Ishikawa (cell line): ENCODE measurements around the gene TXLNB.

ENCODE experiments used
- CEBPB ChIP-seq: IDR thresholded peaks from 2 replicates; pipeline ENCODE4 v1.6.1; 2012
- CREB1 ChIP-seq: IDR thresholded peaks from 2 replicates; pipeline ENCODE4 v1.6.1; 2012; ENCODE audit warnings: low read depth
- EP300 ChIP-seq: IDR thresholded peaks from 2 replicates; pipeline ENCODE4 v1.6.1; 2012; ENCODE audit warnings: borderline replicate concordance
- NFIC ChIP-seq: IDR thresholded peaks from 2 replicates; pipeline ENCODE4 v1.6.1; 2012
- RAD21 ChIP-seq: IDR thresholded peaks from 2 replicates; pipeline ENCODE4 v1.6.1; 2012; ENCODE audit warnings: low read depth
- TAF1 ChIP-seq: IDR thresholded peaks from 2 replicates; pipeline ENCODE4 v1.6.1; 2012; ENCODE audit warnings: low read depth, mild to moderate bottlenecking
- YY1 ChIP-seq: IDR thresholded peaks from 2 replicates; pipeline ENCODE4 v1.6.1; 2012; ENCODE audit warnings: low read depth
- ZBTB7A ChIP-seq: IDR thresholded peaks from 2 replicates; pipeline ENCODE4 v1.6.1; 2012; ENCODE audit warnings: low read depth
- TF ChIP-seq, protein P1 (sequence below): IDR thresholded peaks from 2 replicates; pipeline ENCODE4 v1.6.1; 2012; ENCODE audit warnings: low read depth, mild to moderate bottlenecking
- TF ChIP-seq, protein P2 (sequence below): IDR thresholded peaks from 2 replicates; pipeline ENCODE4 v1.6.1; 2012
- TF ChIP-seq, protein P3 (sequence below): IDR thresholded peaks from 2 replicates; pipeline ENCODE4 v1.6.1; 2012

- TF ChIP-seq CEBPB (no peak), YY1 (no peak), RAD21 (no peak), CREB1 (no peak), NFIC (no peak), TAF1 (no peak), EP300 (no peak), ZBTB7A (no peak)
- TF ChIP-seq, protein P1, sequence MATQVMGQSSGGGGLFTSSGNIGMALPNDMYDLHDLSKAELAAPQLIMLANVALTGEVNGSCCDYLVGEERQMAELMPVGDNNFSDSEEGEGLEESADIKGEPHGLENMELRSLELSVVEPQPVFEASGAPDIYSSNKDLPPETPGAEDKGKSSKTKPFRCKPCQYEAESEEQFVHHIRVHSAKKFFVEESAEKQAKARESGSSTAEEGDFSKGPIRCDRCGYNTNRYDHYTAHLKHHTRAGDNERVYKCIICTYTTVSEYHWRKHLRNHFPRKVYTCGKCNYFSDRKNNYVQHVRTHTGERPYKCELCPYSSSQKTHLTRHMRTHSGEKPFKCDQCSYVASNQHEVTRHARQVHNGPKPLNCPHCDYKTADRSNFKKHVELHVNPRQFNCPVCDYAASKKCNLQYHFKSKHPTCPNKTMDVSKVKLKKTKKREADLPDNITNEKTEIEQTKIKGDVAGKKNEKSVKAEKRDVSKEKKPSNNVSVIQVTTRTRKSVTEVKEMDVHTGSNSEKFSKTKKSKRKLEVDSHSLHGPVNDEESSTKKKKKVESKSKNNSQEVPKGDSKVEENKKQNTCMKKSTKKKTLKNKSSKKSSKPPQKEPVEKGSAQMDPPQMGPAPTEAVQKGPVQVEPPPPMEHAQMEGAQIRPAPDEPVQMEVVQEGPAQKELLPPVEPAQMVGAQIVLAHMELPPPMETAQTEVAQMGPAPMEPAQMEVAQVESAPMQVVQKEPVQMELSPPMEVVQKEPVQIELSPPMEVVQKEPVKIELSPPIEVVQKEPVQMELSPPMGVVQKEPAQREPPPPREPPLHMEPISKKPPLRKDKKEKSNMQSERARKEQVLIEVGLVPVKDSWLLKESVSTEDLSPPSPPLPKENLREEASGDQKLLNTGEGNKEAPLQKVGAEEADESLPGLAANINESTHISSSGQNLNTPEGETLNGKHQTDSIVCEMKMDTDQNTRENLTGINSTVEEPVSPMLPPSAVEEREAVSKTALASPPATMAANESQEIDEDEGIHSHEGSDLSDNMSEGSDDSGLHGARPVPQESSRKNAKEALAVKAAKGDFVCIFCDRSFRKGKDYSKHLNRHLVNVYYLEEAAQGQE: no peak
- TF ChIP-seq, protein P2, sequence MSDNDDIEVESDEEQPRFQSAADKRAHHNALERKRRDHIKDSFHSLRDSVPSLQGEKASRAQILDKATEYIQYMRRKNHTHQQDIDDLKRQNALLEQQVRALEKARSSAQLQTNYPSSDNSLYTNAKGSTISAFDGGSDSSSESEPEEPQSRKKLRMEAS: no peak
- TF ChIP-seq, protein P3, sequence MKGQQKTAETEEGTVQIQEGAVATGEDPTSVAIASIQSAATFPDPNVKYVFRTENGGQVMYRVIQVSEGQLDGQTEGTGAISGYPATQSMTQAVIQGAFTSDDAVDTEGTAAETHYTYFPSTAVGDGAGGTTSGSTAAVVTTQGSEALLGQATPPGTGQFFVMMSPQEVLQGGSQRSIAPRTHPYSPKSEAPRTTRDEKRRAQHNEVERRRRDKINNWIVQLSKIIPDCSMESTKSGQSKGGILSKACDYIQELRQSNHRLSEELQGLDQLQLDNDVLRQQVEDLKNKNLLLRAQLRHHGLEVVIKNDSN: no peak
Observed at GRCh38 chr6:139289233-139289632, 2.6 kb downstream of the TXLNB start.
